SKM-1 (cell line): ENCODE results near the gene TMEM167B.
"Not testable (repeated sequence)": the region's sequence is repeated elsewhere in the genome, so short reads cannot be mapped to it uniquely, and the experiment has no call there.

Experiments
- DNase-seq: peaks from one replicate; lab custom pipeline; 2025; ENCODE audit not compliant: unreplicated experiment; lab: John Stamatoyannopoulos, UW

Gene TMEM167B

GRCh38 chr1:109112652-109113285 lies 22.2 kb downstream of the TMEM167B start:
- peak; percentile 66 for DNase-seq

GRCh38 chr1:109113590-109114341 lies 23.2 kb downstream of the TMEM167B start, which contains the start of gene ELAPOR1:
Gene ELAPOR1 (plus strand): TSS chr1:109114115. CDS start chr1:109114184, 69 bp downstream.
- DNase-seq: no peak

DNA sequence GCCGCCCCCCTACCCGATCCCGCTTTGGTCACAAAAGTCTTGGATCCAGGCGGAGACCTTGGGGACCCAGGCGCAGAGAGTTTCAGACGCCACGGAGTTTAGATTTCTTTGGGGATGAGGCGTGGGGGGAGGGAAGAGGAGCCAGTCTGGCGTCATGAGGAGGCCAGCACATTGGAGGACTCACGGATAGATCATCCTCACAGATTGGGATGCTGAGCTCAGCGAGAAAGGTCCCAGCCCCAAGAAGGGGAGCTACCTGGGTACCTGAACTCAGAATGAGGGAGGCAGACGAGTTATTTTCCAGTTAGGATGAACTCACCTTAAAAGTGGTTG lies 23.7 kb downstream of the TMEM167B start:
- DNase-seq: no peak

GRCh38 chr1:109115685-109116084 lies 25.1 kb downstream of the TMEM167B start:
- no peak for DNase-seq

DNA sequence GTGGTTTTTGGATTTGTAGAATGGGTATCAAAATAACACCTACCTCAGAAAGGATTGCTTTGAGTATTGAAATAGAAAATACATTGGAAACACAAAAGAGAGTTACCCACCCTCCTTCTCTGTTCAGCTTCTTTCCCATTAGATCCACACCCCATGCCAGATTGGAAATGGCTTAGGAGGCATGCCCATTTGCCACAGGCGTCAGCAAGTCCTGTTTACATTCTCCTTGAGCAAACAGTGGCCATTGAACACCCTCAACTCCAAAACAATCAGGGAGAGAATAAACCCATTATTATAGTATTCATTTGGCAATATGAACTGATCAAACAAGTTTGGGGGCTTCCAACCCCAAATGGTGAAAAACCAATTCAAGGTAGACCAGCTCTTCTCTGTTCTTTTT lies 25.7 kb downstream of the TMEM167B start:
- DNase-seq: no peak

DNA sequence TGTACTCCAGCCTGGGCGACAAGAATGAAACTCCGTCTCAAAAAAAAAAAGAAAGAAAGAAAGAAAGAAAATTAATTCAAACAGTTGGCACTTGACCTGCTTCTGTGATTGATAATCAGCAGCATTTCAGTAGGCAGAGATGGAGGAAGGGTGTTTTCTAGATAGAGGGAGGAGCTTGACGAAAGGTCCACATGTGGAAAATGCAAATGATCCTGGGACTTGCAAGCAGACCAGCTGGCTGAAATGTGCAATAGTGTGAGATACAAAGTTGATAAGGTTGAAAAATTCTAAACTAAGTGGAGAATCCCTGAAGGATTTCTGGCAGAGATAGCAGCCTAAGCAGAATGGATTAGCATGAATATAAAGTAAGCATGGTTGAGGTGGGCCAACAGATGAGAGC lies 27.5 kb downstream of the TMEM167B start:
- DNase-seq: no peak

- no peak for DNase-seq
These were observed 29.8 kb downstream of the TMEM167B start for GRCh38 chr1:109120356-109120755.

GRCh38 chr1:109131059-109131458 lies 40.5 kb downstream of the TMEM167B start:
- no peak for DNase-seq

DNA sequence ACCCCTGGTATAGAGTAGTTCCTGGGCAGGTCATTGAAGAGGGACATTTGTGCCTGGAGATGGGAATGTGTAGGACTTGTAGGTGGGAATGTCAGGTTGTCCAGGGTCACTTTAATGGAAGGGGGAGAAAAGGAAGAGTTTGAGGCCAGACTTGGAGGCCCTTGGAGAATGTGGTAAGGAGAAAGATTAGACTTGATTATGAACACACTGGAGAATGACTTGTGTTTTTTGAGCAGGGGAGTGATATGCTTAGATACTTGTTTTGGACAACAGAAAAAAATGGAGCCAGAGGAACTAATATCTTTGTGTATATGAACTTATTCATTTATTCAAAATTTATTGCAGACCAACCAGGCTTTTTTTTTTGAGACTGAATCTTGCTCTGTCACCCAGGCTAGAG lies 41.2 kb downstream of the TMEM167B start:
- no peak for DNase-seq

GRCh38 chr1:109133002-109133706 lies 42.6 kb downstream of the TMEM167B start:
- no peak for DNase-seq

DNA sequence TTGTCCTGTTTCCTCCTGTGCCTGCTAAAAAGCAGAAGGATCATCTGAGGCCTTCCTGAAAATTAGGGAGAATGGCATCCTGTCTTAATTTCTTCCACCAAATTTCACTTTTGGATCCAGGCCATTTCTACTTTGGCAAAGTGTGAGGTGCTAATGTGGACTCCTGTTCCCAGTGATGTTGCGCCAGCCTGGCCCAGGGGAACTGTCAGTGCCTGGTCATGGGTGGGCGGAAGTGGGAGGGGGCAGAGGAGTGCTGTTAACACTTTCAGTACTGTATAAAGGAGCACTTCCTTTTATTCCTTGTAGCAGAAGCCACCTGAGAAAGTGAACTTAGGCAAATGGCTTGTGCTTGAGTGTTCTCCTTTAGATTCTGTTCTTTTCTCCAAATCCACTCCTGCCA lies 43.3 kb downstream of the TMEM167B start:
- peak; percentile 52 for DNase-seq

DNA sequence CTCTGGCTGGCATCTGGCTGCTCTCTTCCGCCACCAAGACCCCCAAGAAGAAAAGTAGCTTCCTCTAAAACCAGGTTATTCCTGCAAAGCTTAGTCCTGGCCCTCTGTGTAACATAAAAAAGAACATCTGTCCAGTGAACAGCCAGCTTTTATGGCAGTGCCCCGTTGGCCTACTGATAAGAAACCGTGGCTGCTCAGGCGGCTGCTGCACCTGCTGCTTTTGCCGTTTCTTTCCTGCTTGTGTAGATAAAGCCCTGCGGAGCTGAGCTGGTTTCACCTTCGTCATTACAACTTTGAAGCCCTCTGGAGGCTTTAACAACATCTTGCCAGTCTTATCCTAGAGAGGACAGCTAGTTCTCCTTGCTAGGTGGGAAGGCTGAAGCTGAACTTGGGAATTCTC lies 43.9 kb downstream of the TMEM167B start:
- no peak for DNase-seq

- DNase-seq: no peak
These were observed 45.4 kb downstream of the TMEM167B start for GRCh38 chr1:109135940-109136339.

GRCh38 chr1:109136766-109137165 lies 46.2 kb downstream of the TMEM167B start:
- DNase-seq: no peak

DNA sequence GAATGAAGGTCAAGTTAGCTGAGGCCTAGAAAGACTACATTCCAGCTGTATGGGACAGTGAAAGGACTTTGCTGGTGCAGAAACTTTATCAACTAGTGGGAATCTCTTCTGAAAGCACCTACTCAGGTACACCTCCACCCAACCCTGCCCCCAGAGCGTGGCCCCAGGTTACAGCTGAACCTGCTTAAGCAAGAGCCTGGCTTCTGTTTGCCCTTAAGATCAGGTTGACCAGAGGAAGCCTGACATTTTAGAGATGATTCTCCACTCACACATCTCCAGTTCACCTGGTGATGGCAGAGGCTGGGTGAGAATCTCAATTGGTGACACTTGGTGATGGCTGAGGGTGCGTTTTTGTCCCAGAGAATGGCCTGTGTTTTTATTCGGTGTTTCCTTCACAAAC lies 47.4 kb downstream of the TMEM167B start:
- DNase-seq: no peak

GRCh38 chr1:109138358-109138757 lies 47.8 kb downstream of the TMEM167B start:
- DNase-seq: no peak

DNA sequence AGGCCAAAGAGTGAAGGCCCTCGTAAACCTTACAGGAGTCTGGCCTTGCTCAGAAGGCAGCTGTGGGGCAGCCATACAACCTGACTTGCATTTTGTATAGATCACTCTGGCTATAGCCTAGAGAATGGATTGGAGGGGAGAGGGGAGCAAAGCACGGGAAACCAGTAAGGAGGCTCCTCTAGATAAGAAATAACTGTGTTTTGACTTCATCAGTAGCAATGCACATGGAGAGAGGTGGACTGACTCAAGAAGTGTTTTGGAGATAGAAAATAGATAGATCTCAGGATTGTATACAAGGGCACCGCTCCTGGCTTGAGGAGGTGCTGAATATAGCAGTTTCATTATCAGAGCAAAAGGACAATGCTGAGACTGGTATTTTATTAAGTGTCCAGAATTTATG lies 49.8 kb downstream of the TMEM167B start:
- DNase-seq: no peak

DNA sequence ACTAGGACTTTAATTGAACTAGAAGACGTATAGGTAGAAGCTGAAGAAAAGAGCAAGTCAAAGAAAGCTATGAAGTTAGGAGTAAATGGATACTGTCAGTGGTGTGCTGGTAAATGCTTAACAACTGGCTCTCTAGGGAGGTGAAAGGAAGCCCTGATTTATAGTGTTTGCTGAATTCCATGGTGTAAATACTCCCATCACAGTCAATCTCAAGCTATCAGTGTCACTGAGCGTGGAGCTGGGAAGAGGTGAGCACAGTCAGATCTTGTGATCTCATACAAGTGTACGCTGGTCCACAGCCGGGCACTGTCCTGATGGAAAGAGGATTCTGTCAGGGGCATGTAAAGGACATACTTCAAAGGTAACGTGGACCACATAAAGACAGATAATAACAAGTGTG lies 51.7 kb downstream of the TMEM167B start:
- DNase-seq: no peak

- DNase-seq: not testable (repeated sequence)
These were observed 52.2 kb downstream of the TMEM167B start for GRCh38 chr1:109142725-109143124.
